ENCODE data around the gene MUC5AC.
"Not testable (repeated sequence)": the region's sequence is repeated elsewhere in the genome, so short reads cannot be mapped to it uniquely, and the experiment has no call there.

MUC5AC gene

DNA sequence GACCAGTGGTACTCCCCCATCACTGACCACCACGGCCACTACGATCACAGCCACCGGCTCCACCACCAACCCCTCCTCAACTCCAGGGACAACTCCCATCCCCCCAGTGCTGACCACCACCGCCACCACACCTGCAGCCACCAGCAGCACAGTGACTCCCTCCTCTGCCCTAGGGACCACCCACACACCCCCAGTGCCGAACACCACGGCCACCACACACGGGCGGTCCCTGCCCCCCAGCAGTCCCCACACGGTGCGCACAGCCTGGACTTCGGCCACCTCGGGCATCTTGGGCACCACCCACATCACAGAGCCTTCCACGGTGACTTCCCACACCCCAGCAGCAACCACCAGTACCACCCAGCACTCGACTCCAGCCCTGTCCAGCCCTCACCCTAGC, 89.3 kb downstream of the MUC5AC start:
- not testable (repeated sequence) for H3K4me3 ChIP-seq (replicated peaks in 1 of 2; ENCODE audit: low read depth in 2 of 2, low read length in 2 of 2); DNase-seq (ENCODE audit: low read depth in 2 of 2)

DNA sequence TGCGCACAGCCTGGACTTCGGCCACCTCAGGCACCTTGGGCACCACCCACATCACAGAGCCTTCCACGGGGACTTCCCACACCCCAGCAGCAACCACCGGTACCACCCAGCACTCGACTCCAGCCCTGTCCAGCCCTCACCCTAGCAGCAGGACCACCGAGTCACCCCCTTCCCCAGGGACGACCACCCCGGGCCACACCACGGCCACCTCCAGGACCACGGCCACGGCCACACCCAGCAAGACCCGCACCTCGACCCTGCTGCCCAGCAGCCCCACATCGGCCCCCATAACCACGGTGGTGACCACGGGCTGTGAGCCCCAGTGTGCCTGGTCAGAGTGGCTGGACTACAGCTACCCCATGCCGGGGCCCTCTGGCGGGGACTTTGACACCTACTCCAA, 91.2 kb downstream of the MUC5AC start:
- DNase-seq (ENCODE audit: low read depth in 2 of 2); H3K4me3 ChIP-seq (replicated peaks in 1 of 2; ENCODE audit: low read depth in 2 of 2, low read length in 2 of 2): not testable (repeated sequence)

DNA sequence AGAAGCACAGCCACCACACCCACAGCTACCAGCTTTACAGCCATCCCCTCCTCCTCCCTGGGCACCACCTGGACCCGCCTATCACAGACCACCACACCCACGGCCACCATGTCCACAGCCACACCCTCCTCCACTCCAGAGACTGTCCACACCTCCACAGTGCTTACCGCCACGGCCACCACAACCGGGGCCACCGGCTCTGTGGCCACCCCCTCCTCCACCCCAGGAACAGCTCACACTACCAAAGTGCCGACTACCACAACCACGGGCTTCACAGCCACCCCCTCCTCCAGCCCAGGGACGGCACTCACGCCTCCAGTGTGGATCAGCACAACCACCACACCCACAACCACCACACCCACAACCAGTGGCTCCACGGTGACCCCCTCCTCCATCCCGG, 92.7 kb downstream of the MUC5AC start:
- not testable (repeated sequence) for DNase-seq (ENCODE audit: low read depth in 2 of 2); H3K4me3 ChIP-seq (replicated peaks in 1 of 2; ENCODE audit: low read depth in 2 of 2, low read length in 2 of 2)

Data from cardiac fibroblast (primary cell).